HepG2 (cell line): ENCODE data around the gene MS4A3. TPM values are rescaled to one million over a fixed set of nuclear protein-coding genes. Genes with fewer than 3 reads are reported as not detected.
"Not testable (repeated sequence)": the region's sequence is repeated elsewhere in the genome, so short reads cannot be mapped to it uniquely, and the experiment has no call there.

Source experiments
- ATAC-seq: fragments of 200-7000 bp; cut with Tn5 transposase; 3 replicates; pipeline ENCODE4 v1.9.1; 2020; ENCODE audit warnings: mild to moderate bottlenecking, moderate library complexity
- BruUV-seq: library from RNA; stranded (reverse); fragments of 400-500 nt; replicated peaks from 2 replicates; lab custom pipeline; 2021; lab: Mats Ljungman, UMichigan
- CTCF ChIA-PET: fragments of 300-600 bp; formaldehyde crosslinking; extraction: SDS; loops from one replicate; lab custom pipeline; 2021; ENCODE audit warnings: low total read pairs, inconsistent platforms, low intra/inter-chr PET ratio; lab: Yijun Ruan, JAX
- POLR2A ChIA-PET: fragments of 350-600 bp; sonication (Branson Sonifier 250); formaldehyde crosslinking; loops from one replicate; lab custom pipeline; 2020; ENCODE audit warnings: antibody characterized with exemption, inconsistent platforms; lab: Yijun Ruan, JAX
- DNase-seq: peaks from one replicate; pipeline ENCODE4 v3.0.0-alpha.2; 2015; ENCODE audit warnings: low spot score
- FAIRE-seq: peaks from 3 replicates; lab custom pipeline; 2011; peaks lifted over from hg19 to GRCh38; lab: Jason Lieb, UNC
- H2AFZ ChIP-seq: one replicate; pipeline ENCODE4 v1.6.1; 2011; ENCODE audit warnings: low read length, inconsistent platforms
- H3K27ac ChIP-seq: fragments of 300-600 bp; 3 replicates; pipeline ENCODE4 v1.8.0; 2011; ENCODE audit warnings: mixed run types, mild to moderate bottlenecking, mixed read lengths, low read length, inconsistent platforms; ENCODE audit not compliant: insufficient read depth; ENCODE audit errors: extremely low read length
- H3K27me3 ChIP-seq, 2 experiments: fragments of 200-600 bp in 1 of 2; 2 replicates in 1 of 2; 3 replicates in 1 of 2; pipeline versions ENCODE4 v1.6.0 to v1.8.0; 2011; ENCODE audit warnings: low read length in 2 of 2, mild to moderate bottlenecking in 2 of 2, moderate library complexity in 2 of 2, inconsistent platforms in 1 of 2; ENCODE audit not compliant: insufficient read depth in 2 of 2, control insufficient read depth in 1 of 2
- H3K36me3 ChIP-seq, 2 experiments: fragments of 200-600 bp in 1 of 2; replicated peaks in 1 of 2; 2 replicates in 1 of 2; 3 replicates in 1 of 2; pipeline versions ENCODE4 v1.5.1 to v1.8.0; 2011; ENCODE audit warnings: low read length in 2 of 2, inconsistent platforms in 1 of 2; ENCODE audit not compliant: insufficient read depth in 2 of 2, control insufficient read depth in 1 of 2
- H3K4me1 ChIP-seq: 2 replicates; pipeline ENCODE4 v1.5.1; 2012; ENCODE audit warnings: low read length, inconsistent platforms; ENCODE audit not compliant: insufficient read depth
- H3K4me2 ChIP-seq: 2 replicates; pipeline ENCODE4 v1.6.0; 2011; ENCODE audit warnings: low read depth, low read length, inconsistent platforms
- H3K4me3 ChIP-seq, 3 experiments: fragments of 200-600 bp in 1 of 3; sonication (generic), shearing (Covaris generic) in 1 of 3; replicated peaks in 1 of 3; 2 replicates each; pipeline ENCODE4 v1.5.1; 2011 to 2016; ENCODE audit warnings: low read length in 3 of 3, inconsistent platforms in 2 of 3, low read depth in 2 of 3, mild to moderate bottlenecking in 2 of 3, control low read depth in 1 of 3, mixed read lengths in 1 of 3; ENCODE audit not compliant: insufficient read depth in 1 of 3
- H3K79me2 ChIP-seq: one replicate; pipeline ENCODE4 v1.6.1; 2011; ENCODE audit warnings: low read length, inconsistent platforms; ENCODE audit not compliant: insufficient read depth
- H3K9ac ChIP-seq: 2 replicates; pipeline ENCODE4 v1.6.0; 2011; ENCODE audit warnings: mild to moderate bottlenecking, low read depth, low read length, inconsistent platforms; ENCODE audit not compliant: insufficient read depth
- H3K9me3 ChIP-seq: 2 replicates; pipeline ENCODE4 v1.5.1; 2012; ENCODE audit warnings: mild to moderate bottlenecking, low read length
- H4K20me1 ChIP-seq: 2 replicates; pipeline ENCODE4 v1.6.0; 2011; ENCODE audit warnings: inconsistent platforms, mild to moderate bottlenecking, low read length, moderate library complexity; ENCODE audit not compliant: insufficient read depth
- IRX3 ChIP-seq: sonication (generic); formaldehyde crosslinking; IDR thresholded peaks from 2 replicates; pipeline ENCODE4 v1.8.1; 2023; ENCODE audit warnings: mild to moderate bottlenecking, low read depth, missing genetic modification reagents, borderline replicate concordance
- NFKBIZ ChIP-seq: IDR thresholded peaks from 2 replicates; pipeline ENCODE4 v1.6.1; 2018; ENCODE audit warnings: missing genetic modification reagents, missing compliant biosample characterization
- RBFOX2 ChIP-seq: fragments of 200-400 bp; formaldehyde crosslinking; IDR thresholded peaks from 2 replicates; pipeline ENCODE4 v1.6.1; 2017; ENCODE audit warnings: low read depth, mild to moderate bottlenecking, low read length
- SIX1 ChIP-seq: sonication (generic); formaldehyde crosslinking; IDR thresholded peaks from 2 replicates; pipeline ENCODE4 v1.4.0; 2020; ENCODE audit warnings: missing genetic modification reagents, borderline replicate concordance
- YEATS2 ChIP-seq: sonication (generic); formaldehyde crosslinking; IDR thresholded peaks from 2 replicates; pipeline ENCODE4 v1.4.0; 2020; ENCODE audit warnings: missing genetic modification reagents, borderline replicate concordance
- ZNF441 ChIP-seq: sonication (generic); formaldehyde crosslinking; IDR thresholded peaks from 2 replicates; pipeline ENCODE4 v1.7.0; 2021; ENCODE audit warnings: missing genetic modification reagents, borderline replicate concordance
- WGBS: methylation state at CpG from one replicate; pipeline ENCODE4 v1.1.6; 2017; ENCODE audit warnings: low lambda C conversion rate; 5-methylcytosine and 5-hydroxymethylcytosine counted together
- in situ Hi-C: cut with HindIII; loops from 2 replicates; pipeline ENCODE4 v1.10.0; 2017; ENCODE audit warnings: low pct_unique_long_range_greater_than_20kb; ENCODE audit not compliant: extremely low pct_ligation_motif_present
- intact Hi-C: fragments of 100-400 bp; cut with micrococcal nuclease; formaldehyde crosslinking; loops from one replicate; pipeline ENCODE4 v1.10.0; 2022; ENCODE audit not compliant: unreplicated experiment
- polyA plus RNA-seq, 8 experiments: library from polyadenylated mRNA; depleted of rRNA in 3 of 8; stranded (reverse) in 7 of 8; unstranded in 1 of 8; fragments of >200 nt; fragmentation: Illumina TruSeq in 4 of 8; extraction: Trizol in 4 of 8; gene quantifications; 2 replicates each; pipeline versions ENCODE4 v1.2.1 to v1.2.3, GENCODE V29; 2011 to 2016; ENCODE audit warnings: low read depth in 4 of 8, missing spikeins in 1 of 8, mixed read lengths in 1 of 8; ENCODE audit not compliant: insufficient read depth in 1 of 8
- total RNA-seq, 5 experiments: library from RNA; depleted of rRNA; stranded (reverse); fragments of >200 nt; fragmentation: Illumina TruSeq; extraction: Trizol; gene quantifications; 2 replicates each; pipeline ENCODE4 v1.2.3, GENCODE V29; 2016; ENCODE audit warnings: low read depth in 1 of 5
- TF ChIP-seq, protein P1 (sequence below): sonication (generic); formaldehyde crosslinking; IDR thresholded peaks from 2 replicates; pipeline ENCODE4 v1.4.0; 2020; ENCODE audit warnings: mild to moderate bottlenecking, missing genetic modification reagents, borderline replicate concordance
- TF ChIP-seq, protein P2 (sequence below): sonication (generic); IDR thresholded peaks from 2 replicates; pipeline ENCODE4 v1.6.1; 2016; ENCODE audit warnings: low read depth, borderline replicate concordance
- TF ChIP-seq, protein P3 (sequence below): IDR thresholded peaks from 2 replicates; pipeline ENCODE4 v1.6.1; 2016; ENCODE audit warnings: missing biosample characterization, missing genetic modification reagents, low read depth

MS4A3 gene
- total and polyA plus RNA-seq, 2 of the 13 experiments (the other 11 are each of a cell fraction or from before 2014, with no cell fraction given), result not detected

DNA sequence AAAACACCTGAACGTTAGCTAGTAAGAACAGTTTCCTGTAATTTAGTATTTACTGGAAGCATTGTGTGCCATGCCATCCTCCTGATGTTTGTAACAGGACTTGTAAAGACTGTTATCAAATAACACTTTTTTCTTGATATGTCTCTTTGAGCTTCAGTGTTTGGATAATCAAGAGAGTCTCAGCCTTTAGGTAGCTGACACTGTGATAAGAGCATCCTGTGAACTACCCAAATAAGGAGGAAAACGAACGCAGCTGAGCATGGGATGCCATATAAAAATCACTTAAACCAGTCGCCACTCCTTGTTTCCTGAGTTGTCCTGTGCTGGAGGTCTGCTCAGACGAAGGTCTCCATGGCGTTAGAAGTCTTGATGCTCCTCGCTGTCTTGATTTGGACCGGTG, 16.4 kb upstream of the MS4A3 start, which contains the start of gene OOSP2 (continued):
- TF ChIP-seq ZNF441 (CRISPR knock-in tag) (no peak), IRX3 (CRISPR knock-in tag) (no peak), SIX1 (CRISPR knock-in tag) (no peak), NFKBIZ (CRISPR knock-in tag) (no peak), YEATS2 (CRISPR knock-in tag) (no peak), RBFOX2 (no peak)
- TF ChIP-seq, protein P1, sequence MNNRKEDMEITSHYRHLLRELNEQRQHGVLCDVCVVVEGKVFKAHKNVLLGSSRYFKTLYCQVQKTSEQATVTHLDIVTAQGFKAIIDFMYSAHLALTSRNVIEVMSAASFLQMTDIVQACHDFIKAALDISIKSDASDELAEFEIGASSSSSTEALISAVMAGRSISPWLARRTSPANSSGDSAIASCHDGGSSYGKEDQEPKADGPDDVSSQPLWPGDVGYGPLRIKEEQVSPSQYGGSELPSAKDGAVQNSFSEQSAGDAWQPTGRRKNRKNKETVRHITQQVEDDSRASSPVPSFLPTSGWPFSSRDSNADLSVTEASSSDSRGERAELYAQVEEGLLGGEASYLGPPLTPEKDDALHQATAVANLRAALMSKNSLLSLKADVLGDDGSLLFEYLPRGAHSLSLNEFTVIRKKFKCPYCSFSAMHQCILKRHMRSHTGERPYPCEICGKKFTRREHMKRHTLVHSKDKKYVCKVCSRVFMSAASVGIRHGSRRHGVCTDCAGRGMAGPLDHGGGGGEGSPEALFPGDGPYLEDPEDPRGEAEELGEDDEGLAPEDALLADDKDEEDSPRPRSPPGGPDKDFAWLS (CRISPR knock-in tag), result no peak
- TF ChIP-seq, protein P2, sequence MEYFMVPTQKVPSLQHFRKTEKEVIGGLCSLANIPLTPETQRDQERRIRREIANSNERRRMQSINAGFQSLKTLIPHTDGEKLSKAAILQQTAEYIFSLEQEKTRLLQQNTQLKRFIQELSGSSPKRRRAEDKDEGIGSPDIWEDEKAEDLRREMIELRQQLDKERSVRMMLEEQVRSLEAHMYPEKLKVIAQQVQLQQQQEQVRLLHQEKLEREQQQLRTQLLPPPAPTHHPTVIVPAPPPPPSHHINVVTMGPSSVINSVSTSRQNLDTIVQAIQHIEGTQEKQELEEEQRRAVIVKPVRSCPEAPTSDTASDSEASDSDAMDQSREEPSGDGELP, result no peak
- TF ChIP-seq, protein P3, sequence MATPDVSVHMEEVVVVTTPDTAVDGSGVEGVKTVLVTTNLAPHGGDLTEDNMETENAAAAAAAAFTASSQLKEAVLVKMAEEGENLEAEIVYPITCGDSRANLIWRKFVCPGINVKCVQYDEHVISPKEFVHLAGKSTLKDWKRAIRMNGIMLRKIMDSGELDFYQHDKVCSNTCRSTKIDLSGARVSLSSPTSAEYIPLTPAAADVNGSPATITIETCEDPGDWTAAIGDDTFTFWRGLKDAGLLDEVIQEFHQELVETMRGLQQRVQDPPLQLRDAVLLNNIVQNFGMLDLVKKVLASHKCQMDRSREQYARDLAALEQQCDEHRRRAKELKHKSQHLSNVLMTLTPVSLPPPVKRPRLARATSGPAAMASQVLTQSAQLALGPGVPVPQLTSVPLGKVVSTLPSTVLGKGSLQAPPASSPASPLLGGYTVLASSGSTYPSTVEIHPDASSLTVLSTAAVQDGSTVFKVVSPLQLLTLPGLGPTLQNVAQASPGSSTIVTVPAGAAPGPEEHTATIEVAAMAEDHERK (CRISPR knock-in tag), result no peak

DNA sequence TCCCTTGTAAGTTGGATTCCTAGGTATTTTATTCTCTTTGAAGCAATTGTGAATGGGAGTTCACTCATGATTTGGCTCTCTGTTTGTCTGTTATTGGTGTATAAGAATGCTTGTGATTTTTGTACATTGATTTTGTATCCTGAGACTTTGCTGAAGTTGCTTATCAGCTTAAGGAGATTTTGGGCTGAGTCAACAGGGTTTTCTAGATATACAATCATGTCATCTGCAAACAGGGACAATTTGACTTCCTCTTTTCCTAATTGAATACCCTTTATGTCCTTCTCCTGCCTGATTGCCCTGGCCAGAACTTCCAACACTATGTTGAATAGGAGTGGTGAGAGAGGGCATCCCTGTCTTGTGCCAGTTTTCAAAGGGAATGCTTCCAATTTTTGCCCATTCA, 6.0 kb upstream of the MS4A3 start:
- POLR2A ChIA-PET, intact Hi-C loops, H3K4me1 ChIP-seq, H3K36me3 ChIP-seq, H4K20me1 ChIP-seq, BruUV-seq, H3K27ac ChIP-seq, H3K9ac ChIP-seq, H2AFZ ChIP-seq, FAIRE-seq, H3K4me3 ChIP-seq, DNase-seq, H3K79me2 ChIP-seq, H3K27me3 ChIP-seq, H3K9me3 ChIP-seq, CTCF ChIA-PET, in situ Hi-C loops, ATAC-seq, H3K4me2 ChIP-seq: not testable (repeated sequence)

DNA sequence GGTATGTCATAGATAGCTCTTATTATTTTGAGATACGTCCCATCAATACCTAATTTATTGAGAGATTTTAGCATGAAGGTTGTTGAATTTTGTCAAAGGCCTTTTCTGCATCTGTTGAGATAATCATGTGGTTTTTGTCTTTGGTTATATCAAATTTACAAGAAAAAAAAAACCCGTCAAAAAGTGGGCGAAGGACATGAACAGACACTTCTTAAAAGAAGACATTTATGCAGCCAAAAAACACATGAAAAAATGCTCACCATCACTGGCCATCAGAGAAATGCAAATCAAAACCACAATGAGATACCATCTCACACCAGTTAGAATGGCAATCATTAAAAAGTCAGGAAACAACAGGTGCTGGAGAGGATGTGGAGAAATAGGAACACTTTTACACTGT, 5.6 kb upstream of the MS4A3 start:
- H3K9me3 ChIP-seq, H4K20me1 ChIP-seq, H3K9ac ChIP-seq, H2AFZ ChIP-seq, in situ Hi-C loops, FAIRE-seq, intact Hi-C loops, H3K4me1 ChIP-seq, H3K27ac ChIP-seq, ATAC-seq, POLR2A ChIA-PET, H3K36me3 ChIP-seq, CTCF ChIA-PET, H3K4me2 ChIP-seq, H3K79me2 ChIP-seq, BruUV-seq, H3K27me3 ChIP-seq, DNase-seq, H3K4me3 ChIP-seq: not testable (repeated sequence)
- 64% methylated on average over 3 of the region's 3 CpGs for WGBS
